ENCODE results near the gene IL2RA.

DNA sequence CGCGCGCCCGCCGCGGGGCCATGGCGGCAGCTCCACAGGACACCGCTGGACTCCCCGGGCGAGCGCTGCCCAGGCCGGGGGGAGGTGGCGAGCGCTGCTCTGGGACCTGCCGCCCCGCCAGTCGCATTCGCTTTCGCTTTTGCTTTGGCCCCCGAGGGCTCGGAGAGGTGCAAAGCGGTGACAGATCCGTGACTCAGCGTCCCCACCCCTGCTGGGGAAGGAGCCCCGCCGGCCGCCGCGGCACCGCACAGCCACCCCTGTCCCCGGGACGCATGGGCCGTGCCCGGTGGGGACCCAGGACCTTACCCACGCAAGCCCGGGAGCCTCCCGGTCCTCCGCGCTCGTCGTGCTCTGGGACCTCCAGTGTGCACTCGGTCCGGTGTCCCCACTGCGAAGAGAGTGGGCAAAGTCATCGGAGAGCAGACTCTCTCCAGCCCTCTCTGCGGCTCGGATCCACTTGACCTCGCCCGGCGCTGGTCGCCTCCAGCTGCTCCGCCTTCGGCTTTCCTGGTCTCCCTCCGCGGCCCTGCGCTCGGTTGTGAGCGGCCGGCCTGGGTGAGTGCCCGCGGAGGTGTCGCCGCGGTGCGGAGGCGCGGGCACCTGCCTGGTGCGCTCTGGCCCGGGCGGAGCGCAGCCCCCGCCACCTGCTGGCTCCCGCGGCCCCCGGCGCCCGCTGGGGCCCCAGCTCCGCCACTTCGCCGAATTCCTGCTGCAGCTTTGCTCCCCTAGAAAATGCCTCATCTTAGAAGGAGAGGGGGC, 84.5 kb downstream of the IL2RA start, which contains the start of gene IL15RA:
- TF ChIP-seq, protein P1, sequence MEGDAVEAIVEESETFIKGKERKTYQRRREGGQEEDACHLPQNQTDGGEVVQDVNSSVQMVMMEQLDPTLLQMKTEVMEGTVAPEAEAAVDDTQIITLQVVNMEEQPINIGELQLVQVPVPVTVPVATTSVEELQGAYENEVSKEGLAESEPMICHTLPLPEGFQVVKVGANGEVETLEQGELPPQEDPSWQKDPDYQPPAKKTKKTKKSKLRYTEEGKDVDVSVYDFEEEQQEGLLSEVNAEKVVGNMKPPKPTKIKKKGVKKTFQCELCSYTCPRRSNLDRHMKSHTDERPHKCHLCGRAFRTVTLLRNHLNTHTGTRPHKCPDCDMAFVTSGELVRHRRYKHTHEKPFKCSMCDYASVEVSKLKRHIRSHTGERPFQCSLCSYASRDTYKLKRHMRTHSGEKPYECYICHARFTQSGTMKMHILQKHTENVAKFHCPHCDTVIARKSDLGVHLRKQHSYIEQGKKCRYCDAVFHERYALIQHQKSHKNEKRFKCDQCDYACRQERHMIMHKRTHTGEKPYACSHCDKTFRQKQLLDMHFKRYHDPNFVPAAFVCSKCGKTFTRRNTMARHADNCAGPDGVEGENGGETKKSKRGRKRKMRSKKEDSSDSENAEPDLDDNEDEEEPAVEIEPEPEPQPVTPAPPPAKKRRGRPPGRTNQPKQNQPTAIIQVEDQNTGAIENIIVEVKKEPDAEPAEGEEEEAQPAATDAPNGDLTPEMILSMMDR (conservative IDR thresholded peaks at IDR 0.05; ENCODE audit: low read depth, low read length): no peak
- TF ChIP-seq EZH2 (IDR thresholded peaks at IDR 0.05; ENCODE audit: low read length, unreplicated experiment): no peak

Measured in PC-3 (cell line).